Transverse colon (tissue), 3 donors: ENCODE results near the gene GOT2.

Source experiments
- CTCF ChIP-seq, 5 experiments: fragments of 200-600 bp in 3 of 5; fragments of 450-650 bp in 2 of 5; sonication (generic) in 3 of 5; IDR thresholded peaks; 1 replicate in 2 of 5; 2 replicates in 3 of 5; pipeline ENCODE4 v1.5.1; 2016 to 2017; ENCODE audit warnings: antibody characterized with exemption in 5 of 5, inconsistent platforms in 3 of 5, mild to moderate bottlenecking in 2 of 5, moderate library complexity in 1 of 5
- EP300 ChIP-seq: sonication (generic); formaldehyde crosslinking; IDR thresholded peaks from one replicate; pipeline ENCODE4 v1.6.1; 2017; ENCODE audit warnings: antibody characterized with exemption, low read depth
- POLR2A ChIP-seq: fragments of 450-650 bp; IDR thresholded peaks from one replicate; pipeline ENCODE4 v1.6.1; 2016; ENCODE audit warnings: antibody characterized with exemption, mild to moderate bottlenecking, moderate library complexity

DNA sequence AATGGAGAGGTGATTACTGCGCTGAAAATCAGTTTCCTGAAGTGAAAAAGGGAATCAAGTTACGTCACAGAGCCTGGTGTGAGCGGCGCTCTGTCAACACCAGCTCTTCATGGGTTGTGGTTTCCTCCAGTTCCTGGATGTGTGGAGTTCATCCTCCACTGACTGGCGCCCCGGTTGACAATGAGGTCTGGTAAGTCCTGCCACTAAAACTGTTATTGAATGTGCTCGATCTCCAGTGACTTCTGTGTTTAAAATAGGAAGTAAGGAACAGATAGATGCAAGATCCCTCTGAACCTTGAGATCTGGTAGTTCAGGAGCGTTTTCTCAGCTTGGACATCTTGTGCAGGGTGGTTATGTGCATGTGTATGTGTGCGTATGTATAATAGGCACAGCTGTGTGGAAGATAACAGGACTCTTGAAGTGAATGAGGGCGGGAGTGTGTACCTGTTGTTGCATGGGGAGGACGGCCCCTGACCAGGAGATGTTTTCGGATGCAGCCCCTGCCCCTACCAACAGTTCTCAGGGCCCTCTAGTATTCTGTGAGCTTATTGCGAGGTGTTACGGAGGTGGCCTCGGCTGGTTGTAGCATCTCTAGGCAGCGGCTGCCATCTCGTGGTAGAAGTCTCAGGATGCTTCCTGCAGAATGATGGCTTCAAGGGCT, 22.0 kb upstream of the GOT2 start:
- TF ChIP-seq CTCF (IDR thresholded peaks at IDR 0.05) (peak; percentile 52 to 66 (median 63)), POLR2A (no peak), EP300 (no peak)
